DMS153 treated with DMSO at 0.1 percent for 48 hours (cell line): Measurements from ENCODE around the gene XAB2.

Experiments used
- DNase-seq: peaks from one replicate; lab custom pipeline; 2025; ENCODE audit not compliant: unreplicated experiment; lab: John Stamatoyannopoulos, UW

The XAB2 gene

DNA sequence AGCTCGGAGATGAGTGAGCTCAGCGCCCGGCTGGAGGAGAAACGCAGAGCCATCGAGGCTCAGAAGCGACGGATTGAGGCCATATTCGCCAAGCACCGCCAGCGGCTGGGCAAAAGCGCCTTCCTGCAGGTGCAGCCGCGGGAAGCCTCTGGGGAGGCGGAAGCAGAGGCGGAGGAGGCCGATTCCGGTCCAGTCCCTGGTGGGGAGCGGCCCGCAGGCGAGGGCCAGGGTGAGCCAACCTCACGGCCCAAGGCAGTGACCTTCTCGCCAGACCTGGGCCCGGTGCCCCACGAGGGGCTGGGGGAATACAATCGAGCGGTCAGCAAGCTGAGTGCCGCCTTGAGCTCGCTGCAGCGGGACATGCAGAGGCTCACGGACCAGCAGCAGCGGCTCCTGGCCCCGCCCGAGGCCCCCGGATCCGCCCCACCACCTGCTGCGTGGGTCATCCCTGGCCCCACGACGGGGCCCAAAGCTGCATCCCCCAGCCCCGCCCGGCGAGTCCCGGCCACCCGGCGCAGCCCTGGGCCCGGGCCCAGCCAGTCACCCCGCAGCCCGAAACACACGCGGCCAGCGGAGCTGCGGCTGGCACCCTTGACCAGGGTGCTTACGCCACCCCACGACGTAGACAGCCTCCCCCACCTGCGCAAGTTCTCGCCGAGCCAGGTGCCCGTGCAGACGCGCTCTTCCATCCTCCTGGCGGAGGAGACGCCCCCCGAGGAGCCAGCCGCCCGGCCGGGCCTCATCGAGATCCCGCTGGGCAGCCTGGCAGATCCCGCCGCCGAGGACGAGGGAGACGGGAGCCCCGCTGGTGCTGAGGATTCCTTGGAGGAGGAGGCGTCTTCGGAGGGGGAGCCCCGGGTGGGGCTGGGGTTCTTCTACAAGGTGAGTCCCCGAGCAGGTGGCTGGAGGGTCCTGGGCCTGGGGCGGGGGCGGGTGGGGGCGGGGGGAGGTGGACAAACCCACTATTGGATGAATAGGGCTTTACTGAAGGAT lies 16.8 kb downstream of the XAB2 start:
- no peak for DNase-seq

DNA sequence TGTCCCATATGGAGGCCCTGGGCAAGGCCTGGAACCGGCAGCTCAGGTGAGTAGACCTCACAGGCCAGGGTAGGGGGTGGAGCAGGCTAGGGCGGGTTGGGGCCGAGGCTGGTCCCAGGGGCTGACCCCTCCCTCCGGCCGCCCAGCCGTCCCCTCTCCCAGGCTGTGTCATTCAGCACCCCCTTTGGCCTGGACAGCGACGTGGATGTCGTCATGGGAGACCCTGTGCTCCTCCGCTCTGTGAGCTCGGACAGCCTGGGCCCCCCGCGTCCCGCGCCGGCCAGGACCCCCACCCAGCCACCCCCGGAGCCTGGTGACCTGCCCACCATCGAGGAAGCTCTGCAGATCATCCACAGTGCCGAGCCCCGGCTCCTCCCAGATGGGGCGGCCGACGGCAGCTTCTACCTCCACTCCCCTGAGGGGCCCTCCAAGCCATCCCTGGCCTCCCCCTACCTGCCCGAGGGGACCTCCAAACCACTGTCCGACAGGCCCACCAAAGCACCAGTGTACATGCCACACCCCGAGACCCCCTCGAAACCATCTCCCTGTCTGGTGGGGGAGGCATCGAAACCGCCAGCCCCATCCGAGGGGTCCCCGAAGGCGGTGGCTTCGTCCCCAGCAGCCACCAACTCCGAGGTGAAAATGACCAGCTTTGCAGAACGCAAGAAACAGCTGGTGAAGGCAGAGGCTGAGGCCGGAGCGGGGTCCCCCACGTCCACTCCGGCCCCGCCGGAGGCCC lies 17.6 kb downstream of the XAB2 start:
- DNase-seq, result no peak

DNA sequence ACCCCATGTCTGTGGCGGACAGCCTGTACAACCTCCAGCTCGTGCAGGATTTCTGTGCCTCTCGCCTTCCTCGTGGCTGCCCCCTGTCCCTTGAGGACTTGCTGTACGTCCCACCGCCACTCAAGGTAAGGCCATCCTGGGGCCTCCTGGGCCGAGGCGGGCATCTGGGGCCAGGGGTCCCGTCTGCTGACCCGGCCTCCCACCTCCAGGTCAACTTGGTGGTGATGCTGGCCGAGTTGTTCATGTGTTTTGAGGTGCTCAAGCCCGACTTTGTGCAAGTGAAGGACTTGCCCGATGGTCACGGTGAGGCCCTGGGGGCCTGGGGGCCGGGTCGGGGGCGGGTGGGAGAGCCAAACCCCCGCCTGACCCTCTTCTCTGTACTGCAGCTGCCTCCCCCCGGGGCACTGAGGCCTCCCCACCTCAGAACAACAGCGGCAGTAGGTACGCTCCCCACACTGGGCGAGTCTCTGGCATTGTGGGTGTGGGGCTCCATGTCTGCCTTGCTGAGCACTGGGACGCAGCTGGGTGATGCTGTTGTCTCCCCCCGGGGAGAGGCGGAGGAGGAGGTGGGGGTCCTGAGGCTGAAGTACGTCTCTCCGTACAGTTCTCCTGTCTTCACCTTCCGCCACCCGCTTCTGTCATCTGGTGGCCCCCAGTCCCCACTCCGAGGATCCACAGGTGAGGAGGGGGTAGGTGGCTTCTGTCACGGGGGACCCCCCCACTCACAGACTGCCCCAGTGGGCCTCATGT lies 18.7 kb downstream of the XAB2 start:
- no peak for DNase-seq

DNA sequence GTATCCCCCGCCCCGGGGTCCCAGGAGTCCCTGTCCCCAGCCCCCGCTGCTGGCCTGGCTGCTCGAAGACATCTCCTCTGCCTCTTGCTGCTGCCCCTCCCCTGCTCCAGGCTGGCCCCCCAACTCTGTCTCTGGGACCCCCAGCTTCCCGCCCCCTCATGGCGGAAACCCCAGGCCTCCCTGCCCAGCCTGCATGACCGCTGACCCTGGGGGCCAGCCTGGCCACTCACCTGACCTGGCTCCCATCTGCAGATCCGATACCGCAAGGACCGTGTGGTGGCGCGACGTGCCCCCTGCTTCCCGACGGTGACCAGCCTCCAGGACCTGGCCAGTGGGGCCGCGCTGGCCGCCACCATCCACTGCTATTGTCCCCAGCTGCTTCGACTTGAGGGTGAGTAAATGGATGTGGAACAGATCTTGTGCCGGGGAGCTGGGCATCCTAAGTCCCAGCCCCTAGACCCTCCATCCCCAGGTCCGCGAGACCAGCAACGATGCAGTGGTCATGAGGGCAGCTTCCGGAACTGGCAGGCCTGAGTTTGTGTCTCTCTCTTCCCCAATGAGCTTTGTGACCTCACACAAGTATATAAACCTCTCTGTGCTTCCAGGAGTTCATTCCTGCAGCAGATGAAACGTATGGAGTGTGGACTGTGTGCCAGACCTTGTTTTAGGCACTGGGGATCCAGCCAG lies 21.3 kb downstream of the XAB2 start:
- DNase-seq, result no peak

DNA sequence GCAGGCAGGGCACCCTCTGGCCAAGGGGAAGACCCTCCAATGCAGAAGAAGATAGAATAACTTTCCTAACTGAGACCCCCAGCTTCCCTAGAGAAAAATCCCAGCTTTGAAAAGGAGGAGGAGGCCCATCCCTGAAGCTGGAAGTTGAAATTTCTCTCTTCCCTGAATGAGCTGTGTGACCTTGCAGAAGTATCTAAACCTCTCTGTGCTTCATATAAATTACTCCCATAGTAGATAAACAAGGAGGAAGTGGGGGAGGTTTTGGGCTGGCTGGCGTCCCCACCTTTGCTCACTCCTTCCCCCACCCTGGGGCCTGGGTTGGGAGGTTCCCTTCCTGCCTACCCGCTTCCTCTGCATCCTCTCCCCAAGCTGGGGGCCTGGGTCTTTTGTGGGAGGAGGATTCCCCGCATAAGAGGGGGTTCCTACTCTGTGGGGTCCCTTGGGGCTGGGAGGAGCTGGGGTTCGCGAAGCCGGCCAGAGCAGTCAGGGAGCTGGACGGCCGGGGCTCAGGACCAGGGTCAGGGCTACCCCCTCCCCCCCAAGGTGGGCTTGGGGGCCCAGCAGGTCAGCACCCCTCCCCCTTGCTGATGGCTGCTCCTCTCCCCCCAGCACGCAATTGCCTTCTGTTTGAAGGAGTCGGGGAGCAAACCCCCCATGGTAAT lies 22.0 kb downstream of the XAB2 start:
- no peak for DNase-seq

DNA sequence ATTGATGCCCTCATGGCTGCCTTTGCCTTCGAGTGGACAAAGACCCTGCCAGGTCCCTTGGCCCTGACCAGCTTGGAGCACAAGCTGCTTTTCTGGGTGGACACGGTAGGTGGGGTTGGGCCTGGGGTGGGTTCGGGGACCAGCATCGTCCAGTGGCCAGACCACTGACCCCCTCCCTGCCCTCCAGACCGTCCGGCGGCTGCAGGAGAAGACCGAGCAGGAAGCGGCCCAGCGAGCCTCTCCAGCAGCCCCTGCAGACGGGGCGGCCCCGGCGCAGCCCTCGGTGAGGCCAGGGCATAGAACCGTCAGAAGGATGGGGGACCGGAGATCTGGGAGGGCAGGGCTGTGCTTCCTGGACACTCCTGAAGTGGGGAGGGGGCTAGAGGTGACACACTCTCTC lies 23.1 kb downstream of the XAB2 start:
- DNase-seq, result no peak

DNA sequence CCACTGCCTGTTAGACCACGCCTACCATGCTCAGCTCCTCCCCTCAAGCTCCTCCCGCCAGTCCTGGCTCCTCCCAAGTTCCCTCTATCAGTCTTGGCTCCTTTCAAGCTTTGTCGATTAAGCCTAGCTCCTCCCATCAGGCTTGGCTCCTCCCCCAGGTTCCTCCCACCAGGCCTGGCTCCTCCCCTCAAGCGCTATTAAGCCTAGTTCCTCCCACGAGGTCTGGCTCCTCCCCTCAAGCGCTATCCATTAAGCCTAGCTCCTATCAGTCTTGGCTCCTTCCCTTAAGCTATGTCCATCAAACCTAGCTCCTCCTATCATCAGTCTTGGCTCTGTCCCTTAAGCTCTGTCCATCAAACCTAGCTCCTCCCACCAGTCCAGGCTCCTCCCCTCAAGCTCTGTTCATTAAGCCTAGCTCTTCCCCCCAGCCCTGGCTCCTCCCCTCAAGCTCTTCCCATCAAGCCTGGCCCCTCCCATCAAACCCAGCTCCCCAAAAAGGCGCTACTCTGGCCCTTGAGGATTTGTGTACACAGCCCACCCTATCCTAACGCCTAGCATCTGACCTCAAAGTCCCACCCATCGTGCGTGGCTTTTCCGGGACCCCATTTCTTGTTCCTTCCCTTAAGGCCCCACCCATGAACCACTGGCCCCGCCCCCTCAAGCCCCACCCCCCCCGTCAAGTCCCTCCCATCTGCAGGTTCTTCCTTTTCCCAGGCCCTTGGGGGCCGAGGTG lies 23.7 kb downstream of the XAB2 start:
- DNase-seq, result no peak

DNA sequence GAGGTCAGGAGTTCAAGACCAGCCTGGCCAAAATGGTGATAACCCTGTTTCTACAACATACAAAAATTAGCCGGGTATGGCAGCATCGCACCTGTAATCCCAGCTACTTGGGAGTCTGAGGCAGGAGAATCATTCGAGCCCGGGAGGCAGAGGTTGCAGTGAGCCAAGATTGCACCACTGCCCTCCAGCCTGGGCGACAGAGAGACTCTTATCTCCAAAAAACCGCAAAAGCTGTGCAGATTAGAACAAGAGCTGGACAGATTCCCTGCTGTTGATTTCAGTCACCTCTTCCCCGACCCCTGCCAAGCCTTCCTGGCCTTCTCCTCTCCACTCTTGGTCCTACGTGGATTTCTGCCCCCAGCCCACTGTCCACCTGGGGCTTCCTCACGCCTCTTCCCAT lies 25.4 kb downstream of the XAB2 start:
- DNase-seq, result no peak

DNA sequence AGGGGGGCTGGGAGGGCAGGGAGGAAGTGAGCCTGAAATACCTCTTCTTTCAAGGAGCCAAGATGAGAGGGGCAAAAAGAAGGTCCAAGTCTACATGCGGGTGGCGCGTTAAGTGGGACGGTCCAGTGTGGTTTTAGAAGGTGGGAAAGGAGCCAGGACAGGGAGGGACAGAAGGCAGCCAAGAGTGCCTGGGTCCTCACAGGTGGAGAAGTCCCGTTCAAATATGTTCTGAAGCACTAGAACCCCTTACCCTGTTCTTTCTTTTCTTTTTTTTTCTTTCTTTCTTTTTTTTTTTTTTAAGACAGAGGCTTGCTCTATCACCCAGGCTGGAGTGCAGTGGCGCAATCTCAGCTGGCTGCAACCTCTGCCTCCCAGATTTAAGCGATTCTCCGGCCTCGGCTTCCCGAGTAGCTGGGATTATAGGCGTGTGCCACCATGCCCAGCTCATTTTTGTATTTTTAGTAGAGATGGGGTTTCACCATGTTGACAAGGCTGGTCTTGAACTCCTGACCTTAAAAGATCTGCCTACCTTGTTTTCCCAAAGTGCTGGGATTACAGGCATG lies 26.3 kb downstream of the XAB2 start:
- DNase-seq, result no peak

DNA sequence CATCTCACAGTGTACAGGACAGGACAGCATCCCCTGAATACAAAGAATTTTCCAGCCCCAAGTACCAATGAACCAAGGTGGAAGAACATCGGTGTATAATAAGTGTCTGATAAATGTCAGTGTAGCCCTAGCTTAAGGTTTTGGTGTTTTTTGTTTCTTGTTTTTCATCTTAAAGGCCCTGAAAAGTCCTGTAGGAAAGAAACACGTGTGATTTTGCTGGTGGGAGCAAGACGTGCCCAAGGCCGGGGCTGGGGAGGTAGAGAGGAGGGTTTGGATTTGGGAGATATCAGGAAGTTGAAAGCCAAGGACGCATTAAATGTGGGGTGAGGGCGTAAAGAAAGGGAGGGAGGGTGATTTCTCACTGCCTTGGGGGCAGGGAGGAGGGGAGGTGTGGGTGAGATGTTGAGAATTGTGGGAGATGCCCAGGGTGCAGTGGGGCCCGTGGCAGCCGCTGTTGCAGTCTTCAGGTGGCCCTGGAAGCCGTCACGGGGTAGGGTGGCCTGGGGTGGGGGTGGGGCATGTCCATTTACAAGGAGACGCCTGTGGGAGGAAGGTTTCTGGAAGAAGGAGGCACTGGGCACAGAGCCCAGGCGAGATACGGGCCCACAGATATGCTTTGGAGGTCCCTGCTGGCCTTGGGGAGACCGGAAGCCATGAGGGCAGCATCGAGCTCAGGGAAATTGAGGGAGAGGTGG lies 27.0 kb downstream of the XAB2 start:
- DNase-seq, result no peak

DNA sequence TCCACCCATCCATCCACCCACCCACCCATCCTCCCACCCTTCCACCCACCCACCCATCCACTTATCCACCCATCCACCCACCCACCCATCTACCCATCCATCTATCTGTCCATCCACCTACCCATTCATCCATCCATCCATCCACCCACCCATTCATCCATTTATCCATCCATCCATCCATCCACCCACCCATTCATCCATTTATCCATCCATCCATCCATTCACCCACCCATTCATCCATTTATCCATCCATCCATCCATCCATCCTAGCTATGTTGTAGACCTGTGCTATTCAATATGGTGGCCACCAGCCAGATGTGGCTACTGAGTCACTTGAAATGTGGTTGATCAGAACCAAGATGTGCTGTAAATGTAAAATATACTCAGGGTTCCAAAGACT lies 28.6 kb downstream of the XAB2 start:
- no peak for DNase-seq

DNA sequence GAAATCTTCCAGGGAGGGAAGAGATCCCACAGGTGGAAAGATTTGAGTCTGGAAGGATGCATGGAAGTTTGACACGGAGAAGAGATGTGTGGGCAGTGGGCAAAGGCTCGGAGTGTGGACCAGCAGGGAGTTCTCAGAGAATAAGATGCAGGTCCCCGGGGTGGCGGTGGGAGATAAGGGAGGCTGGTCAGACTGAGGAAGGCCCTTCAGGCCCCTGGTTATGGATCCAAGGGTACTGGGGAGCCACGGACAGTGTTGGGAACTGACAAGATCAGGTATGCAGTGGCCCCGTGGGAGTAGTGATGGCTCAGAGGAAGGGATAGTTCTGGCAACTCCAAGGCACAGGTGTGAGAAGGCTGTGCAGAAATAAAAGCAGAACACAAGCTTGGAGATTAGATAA lies 31.2 kb downstream of the XAB2 start:
- DNase-seq, result no peak

DNA sequence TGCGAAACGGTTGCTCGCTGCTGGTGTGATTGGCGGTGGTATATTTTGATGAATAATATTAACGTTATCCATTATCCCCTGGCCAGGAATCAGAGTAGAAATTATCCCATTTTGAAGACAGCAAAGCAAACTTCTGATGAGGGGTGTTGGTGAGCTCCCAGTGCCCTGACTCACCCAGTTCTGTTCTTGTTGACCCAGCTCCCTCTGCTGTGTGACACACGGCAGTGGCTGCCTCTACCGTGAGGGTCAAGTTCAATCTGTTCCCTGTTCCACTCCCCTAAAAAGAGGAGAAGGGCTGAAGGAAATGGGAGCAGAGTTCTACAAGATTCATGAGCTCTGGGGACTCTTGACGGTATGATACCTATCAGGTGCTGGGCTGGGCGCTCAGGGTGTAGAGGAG lies 31.7 kb downstream of the XAB2 start:
- DNase-seq, result no peak

DNA sequence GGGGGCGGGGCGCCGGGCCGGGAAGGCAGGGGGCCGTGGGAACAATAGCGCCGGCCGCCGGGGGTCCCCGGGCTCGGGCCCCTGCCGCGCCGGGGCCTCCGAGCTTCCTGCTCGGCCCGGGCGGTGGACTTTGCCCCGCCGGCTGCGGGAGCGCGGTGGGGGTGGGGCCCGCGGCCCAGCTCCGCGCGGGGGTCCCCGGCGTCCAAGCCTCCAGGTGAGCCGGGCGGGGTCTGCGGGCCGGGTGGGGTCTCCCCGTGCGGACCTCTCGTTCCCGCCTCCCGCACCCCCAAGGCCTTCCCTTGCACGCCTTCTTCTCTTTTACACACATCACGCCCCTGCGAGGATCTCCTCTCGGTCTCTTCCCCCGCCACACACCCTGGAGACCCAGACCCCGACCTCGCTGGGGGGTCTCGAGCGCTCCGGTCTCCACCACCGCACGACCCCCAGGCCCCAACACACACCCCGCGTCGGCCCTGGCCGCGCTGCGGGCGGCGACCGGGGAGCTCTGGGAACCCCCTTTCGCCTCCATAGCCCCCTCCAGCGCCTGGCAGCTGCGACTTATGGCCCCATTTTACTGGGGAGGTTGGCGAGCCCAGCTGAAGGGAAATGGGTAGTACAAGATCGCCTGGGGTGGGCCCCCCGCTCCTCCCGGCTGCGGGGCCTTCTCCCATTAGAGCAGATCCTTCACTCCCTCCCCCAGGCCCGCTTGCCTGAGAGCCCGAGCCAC lies 33.0 kb downstream of the XAB2 start:
- no peak for DNase-seq

DNA sequence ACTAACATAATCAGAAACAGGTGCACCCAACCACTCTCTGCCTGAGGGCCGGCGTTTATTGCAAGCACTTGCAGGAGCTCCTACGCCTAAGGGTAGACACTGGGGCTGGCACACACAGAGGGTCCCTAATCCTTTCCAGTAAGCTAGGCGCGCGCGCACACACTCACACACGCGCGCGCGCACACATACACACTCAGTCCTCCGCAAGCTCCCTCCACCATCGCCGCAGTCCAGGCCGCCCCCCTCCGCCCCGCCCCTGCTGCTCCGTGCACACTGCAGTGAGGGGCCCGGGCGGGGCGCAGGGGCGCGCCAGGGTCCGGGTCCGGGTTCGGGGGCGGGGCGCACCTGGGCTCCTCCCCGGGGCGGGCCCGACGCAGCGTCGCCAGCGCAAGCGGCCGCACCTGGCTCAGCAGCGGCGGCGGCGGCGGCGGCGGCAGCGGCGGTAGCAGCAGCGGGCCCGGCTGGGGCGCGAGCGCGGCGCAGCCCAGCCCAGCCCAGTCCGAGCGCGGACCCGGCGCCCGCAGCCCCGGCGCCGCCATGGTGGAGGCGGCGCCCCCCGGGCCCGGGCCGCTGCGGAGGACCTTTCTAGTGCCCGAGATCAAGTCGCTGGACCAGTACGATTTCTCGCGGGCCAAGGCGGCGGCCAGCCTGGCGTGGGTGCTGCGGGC lies 33.7 kb downstream of the XAB2 start, which contains the start of gene CAMSAP3:
Gene CAMSAP3, plus strand, starts transcription at position 398 of the 668 bp plus-strand sequence. Its CDS starts 140 bp downstream, at position 538.
- DNase-seq, result peak; percentile 14

DNA sequence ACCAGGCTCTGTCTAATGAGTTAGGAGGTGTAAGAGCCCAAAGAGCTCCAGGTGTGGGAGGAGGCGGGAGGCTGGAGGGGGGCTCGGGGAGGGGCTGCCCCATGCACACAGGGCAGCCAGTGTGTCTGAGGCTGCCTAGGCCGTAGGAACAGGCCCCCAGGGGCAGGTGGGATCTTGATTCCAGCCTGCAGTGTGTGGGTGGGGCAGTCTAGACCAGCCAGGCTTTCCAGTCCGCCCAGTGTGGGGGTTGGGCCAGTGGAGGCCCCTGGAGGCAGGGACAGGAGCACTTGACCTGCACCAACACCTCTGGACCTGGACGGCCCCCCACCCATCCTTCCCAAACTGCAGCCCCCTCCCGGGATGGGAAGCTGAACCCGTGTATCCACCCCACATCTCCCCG lies 39.1 kb downstream of the XAB2 start:
- DNase-seq, result no peak

DNA sequence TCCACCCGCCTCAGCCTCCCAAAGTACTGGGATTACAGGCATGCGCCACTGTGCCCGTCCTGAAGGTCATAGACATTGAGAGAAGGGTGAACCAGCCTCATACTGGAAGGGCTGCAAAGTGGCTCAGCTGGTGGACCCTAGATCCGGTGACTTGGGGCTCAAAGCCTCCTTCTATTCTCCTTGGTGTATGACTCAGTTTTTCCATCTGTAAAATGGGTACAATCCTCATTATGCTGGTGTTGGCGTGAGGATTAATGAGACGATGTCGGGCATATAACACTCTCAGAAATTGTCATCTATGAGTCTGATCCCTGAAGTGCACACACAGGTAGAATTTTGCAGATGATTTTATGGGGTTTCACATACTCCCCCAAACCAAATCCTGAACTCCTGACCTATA lies 39.5 kb downstream of the XAB2 start:
- DNase-seq, result no peak
